Gastrocnemius medialis (tissue), 4 donors: ENCODE results near the gene GALNT9. TPM values are rescaled to one million over a fixed set of nuclear protein-coding genes. Genes with fewer than 3 reads are reported as not detected.

Experiments
- ATAC-seq, 2 donors: fragments of 150-250 bp; one replicate each; pipeline ENCODE4 v1.9.1; 2016
- DNase-seq, 2 donors: peaks; one replicate each; pipeline ENCODE4 v3.0.0-alpha.2; 2019
- H3K27ac ChIP-seq, 4 donors: fragments of 200-600 bp; sonication (generic); 1 replicate in 1 of 4; 2 replicates in 3 of 4; pipeline ENCODE4 v1.5.1; 2016 to 2018; ENCODE audit warnings: mild to moderate bottlenecking in 2 of 4, moderate library complexity in 1 of 4
- H3K27me3 ChIP-seq, 3 donors: fragments of 200-600 bp; sonication (generic) in 2 of 3; 1 replicate in 1 of 3; 2 replicates in 2 of 3; pipeline versions ENCODE4 v1.5.1 to v1.6.0; 2016 to 2019; ENCODE audit warnings: mild to moderate bottlenecking in 1 of 3, moderate library complexity in 1 of 3
- H3K36me3 ChIP-seq, 2 donors: fragments of 200-600 bp; sonication (generic) in 1 of 2; one replicate each; pipeline ENCODE4 v1.5.1; 2017 to 2018
- H3K4me1 ChIP-seq, 2 donors: fragments of 200-600 bp; sonication (generic) in 1 of 2; one replicate each; pipeline ENCODE4 v1.5.1; 2016 to 2017; ENCODE audit warnings: mild to moderate bottlenecking in 2 of 2
- H3K4me3 ChIP-seq, 4 donors: fragments of 200-600 bp; sonication (generic) in 3 of 4; 1 replicate in 1 of 4; 2 replicates in 3 of 4; pipeline ENCODE4 v1.5.1; 2016 to 2019; ENCODE audit warnings: mild to moderate bottlenecking in 2 of 4
- H3K9me3 ChIP-seq, 3 donors: fragments of 200-600 bp; sonication (generic) in 2 of 3; 1 replicate in 1 of 3; 2 replicates in 2 of 3; pipeline ENCODE4 v1.5.1; 2016 to 2019
- CTCF ChIP-seq, 5 experiments: fragments of 450-650 bp in 3 of 5; fragments of 200-600 bp in 2 of 5; sonication (generic) in 2 of 5; IDR thresholded peaks in 4 of 5; conservative IDR thresholded peaks in 1 of 5; 1 replicate in 4 of 5; 2 replicates in 1 of 5; pipeline ENCODE4 v1.5.1; 2016 to 2019; ENCODE audit warnings: antibody characterized with exemption in 5 of 5, mild to moderate bottlenecking in 3 of 5, moderate library complexity in 3 of 5
- POLR2A ChIP-seq, 2 donors: fragments of 450-650 bp; IDR thresholded peaks; one replicate each; pipeline ENCODE4 v1.6.1; 2017; ENCODE audit warnings: antibody characterized with exemption in 2 of 2, mild to moderate bottlenecking in 2 of 2, moderate library complexity in 2 of 2
- in situ Hi-C, 4 donors: fragments of 200-750 bp; cut with MboI; loops; one replicate each; pipeline versions ENCODE4 v1.15.0 to v1.8.0; 2017; ENCODE audit warnings: low sequenced_read_pairs in 4 of 4
- intact Hi-C: fragments of 100-400 bp; cut with DNase I; formaldehyde crosslinking; loops from one replicate; pipeline ENCODE4 v1.15.1; 2023; ENCODE audit warnings: low total_unique reads
- total RNA-seq, 4 donors: library from RNA; depleted of rRNA; stranded (reverse); fragments of >200 nt; gene quantifications; one replicate each; pipeline versions ENCODE4 v1.1.0 to v1.2.3, GENCODE V29; 2016

Gene GALNT9
- total RNA-seq, 4 donors from 2014 or later, result not detected

GRCh38 chr12:132318618-132319033 is 10.8 kb downstream of the GALNT9 start:
- H3K9me3 ChIP-seq, result no peaks in the 10 kb centered on the region
- ATAC-seq, result no peak
- no peaks in the 10 kb centered on the region for H3K4me1 ChIP-seq
- no peak for TF ChIP-seq CTCF (IDR thresholded peaks at IDR 0.05 in 4 of 5, conservative IDR thresholded peaks at IDR 0.05 in 1 of 5)
- no peak for TF ChIP-seq POLR2A (IDR thresholded peaks at IDR 0.05)
- in situ Hi-C loops, result no loop called here
- H3K27me3 ChIP-seq, result peaks cover 19 to 37% (median 31%) of the 10 kb centered on the region in 3 donors
- no peaks in the 10 kb centered on the region for H3K36me3 ChIP-seq
- DNase-seq, result no peak
- no peak overlapping the region for H3K27ac ChIP-seq
- intact Hi-C loops, result no loop called here
- H3K4me3 ChIP-seq, result no peak overlapping the region

- in situ Hi-C loops, result no loop called here
- no peak for ATAC-seq
- Histone ChIP-seq H3K4me3 (no peak overlapping the region), H3K27me3 (peaks cover 16 to 34% (median 27%) of the 10 kb centered on the region in 3 donors), H3K9me3 (no peaks in the 10 kb centered on the region), H3K27ac (no peak overlapping the region), H3K4me1 (no peaks in the 10 kb centered on the region), H3K36me3 (no peaks in the 10 kb centered on the region)
- intact Hi-C loops, result no loop called here
- TF ChIP-seq CTCF (IDR thresholded peaks at IDR 0.05 in 4 of 5, conservative IDR thresholded peaks at IDR 0.05 in 1 of 5), result no peak
- no peak for DNase-seq
Measured at GRCh38 chr12:132318135-132318534, 11.3 kb downstream of the GALNT9 start.

- intact Hi-C loops, result no loop called here
- ATAC-seq (no peak), DNase-seq (no peak)
- Histone ChIP-seq H3K27me3 (peaks cover 16 to 27% (median 20%) of the 10 kb centered on the region in 3 donors), H3K4me1 (no peaks in the 10 kb centered on the region), H3K9me3 (no peaks in the 10 kb centered on the region), H3K4me3 (no peak overlapping the region), H3K36me3 (no peaks in the 10 kb centered on the region), H3K27ac (no peak overlapping the region)
- no peak for TF ChIP-seq CTCF (IDR thresholded peaks at IDR 0.05 in 4 of 5, conservative IDR thresholded peaks at IDR 0.05 in 1 of 5)
- no peak for TF ChIP-seq POLR2A (IDR thresholded peaks at IDR 0.05)
- in situ Hi-C loops, result no loop called here
Measured at GRCh38 chr12:132317233-132317938, 12.0 kb downstream of the GALNT9 start.

GRCh38 chr12:132316497-132317232 is 12.7 kb downstream of the GALNT9 start:
- Histone ChIP-seq H3K4me1 (no peaks in the 10 kb centered on the region), H3K36me3 (no peaks in the 10 kb centered on the region), H3K9me3 (no peaks in the 10 kb centered on the region), H3K4me3 (no peak overlapping the region), H3K27me3 (peaks cover 15 to 24% (median 15%) of the 10 kb centered on the region in 3 donors), H3K27ac (no peak overlapping the region)
- ATAC-seq (no peak), DNase-seq (no peak)
- intact Hi-C loops (no loop called here), in situ Hi-C loops (no loop called here)
- TF ChIP-seq CTCF (IDR thresholded peaks at IDR 0.05 in 4 of 5, conservative IDR thresholded peaks at IDR 0.05 in 1 of 5) (no peak), POLR2A (IDR thresholded peaks at IDR 0.05) (no peak)
